GM12864 (cell line): Measurements from ENCODE around the gene IER3.

Experiments used
- DNase-seq: peaks from one replicate; pipeline ENCODE4 v3.0.0-alpha.2; 2011; ENCODE audit warnings: low read depth
- H3K4me3 ChIP-seq: 2 replicates; pipeline ENCODE4 v1.5.1; 2011; ENCODE audit warnings: mild to moderate bottlenecking, low read depth, low read length, control low read depth
- TF ChIP-seq, protein P1 (sequence below): IDR thresholded peaks from 2 replicates; pipeline ENCODE4 v1.5.1; 2011; ENCODE audit warnings: low read depth, mild to moderate bottlenecking, moderate library complexity, low read length, control low read depth, inconsistent platforms; ENCODE audit errors: missing control alignments

The IER3 gene

DNA sequence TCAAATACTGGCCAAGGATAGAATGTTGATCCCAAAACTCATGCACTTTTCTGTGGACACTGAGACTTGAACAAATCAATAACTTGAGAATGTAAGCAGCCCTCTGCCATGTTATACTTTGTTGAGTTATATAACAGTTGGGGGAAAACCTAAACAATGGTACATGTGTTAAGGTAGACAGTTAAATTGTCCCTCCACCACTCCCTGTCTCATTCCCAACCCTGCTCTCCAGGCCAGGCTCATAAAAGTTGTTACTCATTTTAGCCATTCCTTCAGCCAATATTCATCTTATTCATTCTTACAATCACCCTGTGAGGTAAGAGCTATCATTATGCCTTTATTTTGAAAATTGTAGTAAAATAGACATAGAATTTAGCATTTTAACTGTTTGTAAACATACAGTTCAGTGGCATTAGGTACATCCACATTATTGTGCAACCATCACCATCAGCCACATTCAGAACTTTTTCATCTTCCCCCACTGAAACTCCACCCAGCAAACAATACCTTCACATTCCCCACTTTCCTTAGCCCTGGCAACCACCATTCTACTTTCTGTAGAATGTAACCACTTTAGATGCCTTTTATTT lies 38.2 kb upstream of the IER3 start:
- TF ChIP-seq, protein P1, sequence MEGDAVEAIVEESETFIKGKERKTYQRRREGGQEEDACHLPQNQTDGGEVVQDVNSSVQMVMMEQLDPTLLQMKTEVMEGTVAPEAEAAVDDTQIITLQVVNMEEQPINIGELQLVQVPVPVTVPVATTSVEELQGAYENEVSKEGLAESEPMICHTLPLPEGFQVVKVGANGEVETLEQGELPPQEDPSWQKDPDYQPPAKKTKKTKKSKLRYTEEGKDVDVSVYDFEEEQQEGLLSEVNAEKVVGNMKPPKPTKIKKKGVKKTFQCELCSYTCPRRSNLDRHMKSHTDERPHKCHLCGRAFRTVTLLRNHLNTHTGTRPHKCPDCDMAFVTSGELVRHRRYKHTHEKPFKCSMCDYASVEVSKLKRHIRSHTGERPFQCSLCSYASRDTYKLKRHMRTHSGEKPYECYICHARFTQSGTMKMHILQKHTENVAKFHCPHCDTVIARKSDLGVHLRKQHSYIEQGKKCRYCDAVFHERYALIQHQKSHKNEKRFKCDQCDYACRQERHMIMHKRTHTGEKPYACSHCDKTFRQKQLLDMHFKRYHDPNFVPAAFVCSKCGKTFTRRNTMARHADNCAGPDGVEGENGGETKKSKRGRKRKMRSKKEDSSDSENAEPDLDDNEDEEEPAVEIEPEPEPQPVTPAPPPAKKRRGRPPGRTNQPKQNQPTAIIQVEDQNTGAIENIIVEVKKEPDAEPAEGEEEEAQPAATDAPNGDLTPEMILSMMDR: no peak
- H3K4me3 ChIP-seq: no peak overlapping the region
- no peak for DNase-seq

DNA sequence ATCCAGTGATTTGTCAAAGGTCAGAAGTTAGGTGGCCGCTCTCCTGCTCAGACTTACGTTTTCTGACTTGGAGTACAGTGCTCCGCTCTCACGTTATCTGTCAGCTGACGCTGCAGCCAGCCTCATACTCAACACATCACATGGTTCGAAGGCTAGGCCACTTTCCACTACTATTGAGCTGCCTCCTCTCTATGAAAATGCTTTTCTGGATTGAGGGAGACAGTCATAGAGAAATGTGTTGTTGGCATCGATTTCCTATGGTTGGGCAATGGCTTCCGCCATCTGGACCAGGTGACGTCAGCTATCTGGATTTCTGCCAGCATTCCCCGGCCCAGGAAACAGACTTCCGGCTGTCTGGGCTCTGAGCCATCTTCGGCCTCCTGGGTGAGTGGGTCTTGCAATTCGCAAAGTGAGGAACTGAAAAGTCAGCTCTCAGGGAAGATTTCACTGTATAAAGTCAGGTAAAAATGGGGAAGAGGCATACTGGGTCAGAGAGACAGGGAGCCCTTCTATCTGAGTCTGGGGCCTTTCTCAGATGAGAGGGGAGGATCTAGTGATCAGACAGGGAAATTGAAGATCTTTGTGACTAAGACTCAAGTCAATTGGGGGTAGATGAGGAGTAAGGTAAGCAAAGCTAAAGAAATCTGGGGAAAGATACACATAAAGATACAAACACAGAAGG lies 37.5 kb upstream of the IER3 start:
- DNase-seq: no peak
- TF ChIP-seq, protein P1: no peak
- H3K4me3 ChIP-seq: no peak overlapping the region

DNA sequence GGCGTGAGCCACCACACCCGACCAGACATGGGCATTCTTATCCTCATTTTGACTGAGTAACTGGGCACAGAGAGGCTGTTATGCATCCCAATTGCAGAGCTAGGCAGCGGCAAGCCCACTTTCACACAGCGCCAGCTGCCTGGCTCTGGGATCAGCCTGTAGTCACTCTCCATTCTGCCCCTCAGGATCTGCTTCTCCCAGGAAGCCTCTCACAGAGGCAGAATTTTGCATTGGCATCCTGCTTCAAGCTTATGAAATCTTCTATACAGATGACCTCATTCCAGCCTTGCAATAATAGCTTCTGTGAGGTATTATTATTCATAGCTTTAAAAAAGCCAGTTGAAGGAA lies 37.0 kb upstream of the IER3 start:
- no peak overlapping the region for H3K4me3 ChIP-seq
- TF ChIP-seq, protein P1: no peak
- DNase-seq: no peak

DNA sequence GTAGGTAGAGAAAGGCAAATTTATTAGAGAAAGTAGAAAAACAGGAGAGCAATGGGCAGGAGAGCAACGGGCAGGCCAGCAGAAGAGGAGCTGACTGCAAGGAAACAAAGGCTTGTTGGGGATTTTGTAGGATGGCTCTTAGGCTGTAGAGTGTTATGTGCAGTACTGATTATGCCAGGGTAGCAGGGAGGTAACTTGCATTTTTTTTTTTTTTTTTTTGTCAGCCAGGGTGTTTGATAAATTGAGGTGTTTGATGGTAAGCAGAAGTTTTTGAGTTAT lies 36.2 kb upstream of the IER3 start:
- DNase-seq: no peak
- TF ChIP-seq, protein P1: no peak
- no peak overlapping the region for H3K4me3 ChIP-seq

DNA sequence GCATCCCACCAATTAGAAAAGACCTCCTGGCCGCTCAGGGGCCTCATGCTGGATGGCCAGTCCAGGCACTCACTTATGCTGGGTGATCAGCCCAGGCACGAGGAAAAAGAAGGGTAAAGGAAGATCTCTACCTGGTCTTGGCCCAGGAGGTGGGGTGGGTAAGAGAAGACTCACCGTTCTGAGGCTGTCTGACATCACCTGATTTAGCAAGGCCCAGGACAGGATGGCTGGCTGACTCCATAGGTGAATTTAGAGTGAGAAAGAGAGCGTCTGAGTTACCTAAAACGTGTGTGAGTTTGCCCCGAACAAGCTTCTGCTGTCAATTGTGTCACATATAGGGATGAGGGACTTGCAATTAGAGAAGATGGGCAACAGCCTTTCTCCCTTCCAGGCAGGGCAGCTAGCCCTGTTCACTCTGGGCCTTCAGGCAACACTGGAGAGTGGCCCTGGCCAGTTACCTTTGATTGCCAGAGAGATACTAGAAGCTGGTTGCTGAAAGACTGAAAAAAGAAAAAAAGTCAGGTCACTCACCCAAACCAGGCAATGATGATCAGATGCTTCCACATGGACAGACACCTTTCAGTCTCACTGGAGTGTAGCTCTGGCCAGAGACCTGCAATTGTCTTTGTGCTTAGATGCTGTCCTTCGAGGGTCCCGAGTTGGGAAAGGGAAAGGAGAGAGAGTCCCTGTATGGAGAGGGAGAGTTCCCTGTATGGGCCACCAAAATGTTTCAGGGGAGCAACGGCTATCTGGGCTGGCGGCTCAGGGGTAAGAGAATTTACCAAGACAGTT lies 35.7 kb upstream of the IER3 start:
- DNase-seq: no peak
- H3K4me3 ChIP-seq: no peak overlapping the region

DNA sequence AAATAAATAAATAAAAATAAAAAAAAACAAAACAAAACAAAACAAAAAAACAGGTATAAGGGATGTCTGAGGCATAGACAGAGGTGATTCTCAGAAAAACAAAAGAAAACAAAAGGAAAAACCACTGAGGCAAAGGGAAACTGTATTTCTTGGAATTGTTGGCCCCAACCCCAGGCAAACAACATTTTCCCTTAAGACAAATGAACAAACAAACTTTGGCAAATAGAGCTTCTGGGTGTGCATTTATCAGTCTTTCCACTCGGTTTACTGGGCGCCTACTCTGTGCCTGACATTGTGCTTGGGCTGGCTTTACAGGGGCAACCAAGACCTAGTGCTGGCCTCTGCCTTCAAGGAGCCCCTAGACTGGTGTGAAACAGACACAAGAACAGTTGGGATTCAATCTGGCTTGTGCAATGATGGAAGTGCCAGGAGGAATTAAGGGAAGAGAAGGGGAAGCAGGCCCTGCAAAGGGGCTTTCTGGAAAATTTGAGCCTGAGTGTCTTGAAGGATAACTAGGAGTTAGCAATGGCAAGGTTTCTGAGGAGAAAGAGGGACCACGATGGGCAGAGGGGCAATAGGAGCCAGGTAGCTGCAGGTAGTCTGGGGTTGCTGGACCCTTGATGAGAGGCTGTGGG lies 33.8 kb upstream of the IER3 start:
- DNase-seq: no peak
- TF ChIP-seq, protein P1: no peak
- H3K4me3 ChIP-seq: no peak overlapping the region

More for the DNA sequence above, 35.7 kb upstream of the IER3 start:
- TF ChIP-seq, protein P1: no peak
